Gastroesophageal sphincter (tissue), 4 donors: ENCODE measurements around the gene PID1. TPM values are rescaled to one million over a fixed set of nuclear protein-coding genes. Genes with fewer than 3 reads are reported as not detected.
A peak's percentile ranks its signal among the peaks of the same experiment; 100 is the strongest.

Source experiments
- ATAC-seq: fragments of 150-250 bp; one replicate; pipeline ENCODE4 v1.9.1; 2016; ENCODE audit warnings: mild to moderate bottlenecking, moderate library complexity
- H3K27ac ChIP-seq, 4 donors: fragments of 200-600 bp; sonication (generic) in 3 of 4; 1 replicate in 3 of 4; 2 replicates in 1 of 4; pipeline ENCODE4 v1.5.1; 2016 to 2019
- H3K27me3 ChIP-seq: fragments of 200-600 bp; sonication (generic); one replicate; pipeline ENCODE4 v1.5.1; 2019
- H3K36me3 ChIP-seq, 2 donors: fragments of 200-600 bp; sonication (generic); one replicate each; pipeline ENCODE4 v1.5.1; 2019; ENCODE audit warnings: control low read depth in 1 of 2
- H3K4me1 ChIP-seq, 3 donors: fragments of 200-600 bp; sonication (generic); 1 replicate in 2 of 3; 2 replicates in 1 of 3; pipeline ENCODE4 v1.5.1; 2016 to 2019; ENCODE audit warnings: control low read depth in 2 of 3
- H3K4me3 ChIP-seq, 2 donors: fragments of 200-600 bp; sonication (generic); one replicate each; pipeline ENCODE4 v1.5.1; 2019; ENCODE audit warnings: mild to moderate bottlenecking in 1 of 2, moderate library complexity in 1 of 2
- H3K9me3 ChIP-seq, 3 donors: fragments of 200-600 bp; sonication (generic); one replicate each; pipeline ENCODE4 v1.5.1; 2017 to 2019; ENCODE audit warnings: control low read depth in 2 of 3
- CTCF ChIP-seq, 4 experiments: fragments of 200-600 bp in 2 of 4; fragments of 450-650 bp in 2 of 4; sonication (generic) in 1 of 4; IDR thresholded peaks; one replicate each; pipeline ENCODE4 v1.5.1; 2017 to 2019; ENCODE audit warnings: antibody characterized with exemption in 4 of 4, mild to moderate bottlenecking in 2 of 4, moderate library complexity in 2 of 4
- EP300 ChIP-seq: sonication (generic); formaldehyde crosslinking; IDR thresholded peaks from one replicate; pipeline ENCODE4 v1.6.1; 2017; ENCODE audit warnings: antibody characterized with exemption, mild to moderate bottlenecking
- POLR2A ChIP-seq, 2 donors: fragments of 450-650 bp; IDR thresholded peaks; one replicate each; pipeline ENCODE4 v1.6.1; 2017; ENCODE audit warnings: antibody characterized with exemption in 2 of 2, mild to moderate bottlenecking in 2 of 2, moderate library complexity in 1 of 2
- POLR2AphosphoS5 ChIP-seq: sonication (generic); formaldehyde crosslinking; IDR thresholded peaks from one replicate; pipeline ENCODE4 v1.6.1; 2017; ENCODE audit warnings: antibody characterized with exemption
- WGBS, 2 donors: methylation state at CpG; one replicate each; pipeline ENCODE4 v1.1.5; 2018; ENCODE audit warnings: low coverage in 1 of 2; 5-methylcytosine and 5-hydroxymethylcytosine counted together
- total RNA-seq, 4 donors: library from RNA; depleted of rRNA; stranded (reverse); fragments of >200 nt; gene quantifications; one replicate each; pipeline ENCODE4 v1.1.0, GENCODE V29; 2016

The PID1 gene
- total RNA-seq, 4 donors from 2014 or later, result 34.4 to 62.4 (median 54.9) TPM

GRCh38 chr2:229041691-229042090, 229.4 kb downstream of the PID1 start:
- TF ChIP-seq EP300 (no peak), POLR2A (IDR thresholded peaks at IDR 0.05) (no peak), CTCF (IDR thresholded peaks at IDR 0.05) (no peak)
- 77% methylated on average over 2 of the region's 2 CpGs for WGBS, 2 donors
- no peak overlapping the region for H3K27ac ChIP-seq
- no peaks in the 10 kb centered on the region for H3K27me3 ChIP-seq
- ATAC-seq, result no peak
- H3K9me3 ChIP-seq, result no peaks in the 10 kb centered on the region
- H3K4me1 ChIP-seq, result no peaks in the 10 kb centered on the region
- H3K4me3 ChIP-seq, result no peak overlapping the region
- no peaks in the 10 kb centered on the region for H3K36me3 ChIP-seq

GRCh38 chr2:229037621-229038020, 233.5 kb downstream of the PID1 start:
- WGBS, 2 donors, result 52 to 54% methylated on average over 3 to 4 of the region's 4 CpGs
- no peaks in the 10 kb centered on the region for H3K9me3 ChIP-seq
- no peaks in the 10 kb centered on the region for H3K4me1 ChIP-seq
- no peaks in the 10 kb centered on the region for H3K27me3 ChIP-seq
- H3K27ac ChIP-seq, result no peak overlapping the region
- no peak overlapping the region for H3K4me3 ChIP-seq
- TF ChIP-seq POLR2A (IDR thresholded peaks at IDR 0.05), result no peak
- TF ChIP-seq CTCF (IDR thresholded peaks at IDR 0.05), result no peak
- no peak for TF ChIP-seq EP300
- H3K36me3 ChIP-seq, result no peaks in the 10 kb centered on the region
- no peak for ATAC-seq

- TF ChIP-seq POLR2AphosphoS5, result no peak
- no peak for TF ChIP-seq POLR2A (IDR thresholded peaks at IDR 0.05)
- no peak for TF ChIP-seq EP300
- no peak for TF ChIP-seq CTCF (IDR thresholded peaks at IDR 0.05)
- Histone ChIP-seq H3K27me3 (no peaks in the 10 kb centered on the region), H3K27ac (no peak overlapping the region), H3K4me1 (no peaks in the 10 kb centered on the region), H3K4me3 (no peak overlapping the region), H3K36me3 (no peaks in the 10 kb centered on the region), H3K9me3 (no peaks in the 10 kb centered on the region)
- ATAC-seq, result no peak
- WGBS, 2 donors, result 86% methylated on average over 3 of the region's 3 CpGs; no CpG with 5 or more reads in 1 of the 2 donors
These were observed 237.3 kb downstream of the PID1 start for GRCh38 chr2:229033816-229034215.

GRCh38 chr2:229032608-229033234, 238.4 kb downstream of the PID1 start:
- peak; percentile 60 for ATAC-seq
- no peaks in the 10 kb centered on the region for H3K4me1 ChIP-seq
- WGBS, 2 donors, result 70 to 79% methylated on average over 2 to 6 of the region's 9 CpGs
- no peak for TF ChIP-seq POLR2A (IDR thresholded peaks at IDR 0.05)
- TF ChIP-seq EP300, result no peak
- no peak for TF ChIP-seq CTCF (IDR thresholded peaks at IDR 0.05)
- no peak for TF ChIP-seq POLR2AphosphoS5
- no peaks in the 10 kb centered on the region for H3K27me3 ChIP-seq
- no peak overlapping the region for H3K27ac ChIP-seq
- H3K4me3 ChIP-seq, result no peak overlapping the region
- no peaks in the 10 kb centered on the region for H3K36me3 ChIP-seq
- no peaks in the 10 kb centered on the region for H3K9me3 ChIP-seq

- Histone ChIP-seq H3K27me3 (no peaks in the 10 kb centered on the region), H3K4me1 (no peaks in the 10 kb centered on the region), H3K27ac (no peak overlapping the region), H3K4me3 (no peak overlapping the region), H3K9me3 (no peaks in the 10 kb centered on the region), H3K36me3 (peaks cover 0 to 18% of the 10 kb centered on the region in 2 donors)
- no peak for TF ChIP-seq EP300
- no peak for TF ChIP-seq POLR2A (IDR thresholded peaks at IDR 0.05)
- WGBS, 2 donors, result 67 to 69% methylated on average over 6 to 11 of the region's 12 CpGs
- ATAC-seq, result no peak
These were observed 243.6 kb downstream of the PID1 start for GRCh38 chr2:229027353-229028105.
